NCI-H526 (cell line): ENCODE data around the gene ARHGAP18.

ENCODE experiments used
- DNase-seq, 2 experiments: peaks; one replicate each; lab custom pipeline; 2025; lab: John Stamatoyannopoulos, UW

Gene ARHGAP18

DNA sequence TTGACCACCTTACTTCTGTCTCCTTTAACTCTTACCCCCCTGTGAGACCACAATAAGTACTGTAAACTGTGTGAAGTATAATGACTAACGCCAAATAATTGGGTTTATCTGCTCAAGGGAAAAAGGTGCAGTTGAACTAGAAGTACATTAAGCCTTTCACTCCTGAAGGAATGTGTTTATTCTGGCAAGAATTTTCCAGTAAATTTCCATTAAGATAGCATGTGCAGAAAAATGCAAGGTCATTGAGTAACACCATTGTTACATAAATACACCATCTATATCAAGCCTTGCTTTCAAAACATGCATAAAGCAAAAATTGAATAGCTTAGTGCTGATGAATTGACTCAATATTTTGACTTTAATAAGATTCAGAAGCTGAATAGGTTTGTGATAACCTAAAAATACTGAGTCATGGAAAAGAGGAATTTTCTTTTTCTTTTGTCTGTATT, 65.4 kb downstream of the ARHGAP18 start:
- DNase-seq, result no peak

DNA sequence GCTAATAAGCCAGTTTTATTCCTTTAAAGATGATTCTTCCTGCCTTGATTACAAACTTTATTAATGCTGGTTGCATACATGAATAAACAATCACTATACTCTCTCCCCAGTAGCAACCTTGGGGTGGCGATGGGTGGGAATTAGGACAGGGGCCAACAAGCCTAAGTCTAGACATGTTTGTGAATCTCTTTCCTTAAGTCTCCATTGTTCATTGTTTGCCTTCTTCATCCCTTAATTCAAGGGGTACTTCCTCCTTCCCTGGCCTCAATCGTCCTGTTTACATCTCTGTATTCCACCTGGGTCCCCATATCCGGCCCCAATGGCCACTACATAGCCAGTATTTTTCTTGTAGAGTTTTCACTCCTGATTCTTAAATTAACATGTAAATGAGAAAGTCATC, 66.0 kb downstream of the ARHGAP18 start:
- no peak for DNase-seq

DNA sequence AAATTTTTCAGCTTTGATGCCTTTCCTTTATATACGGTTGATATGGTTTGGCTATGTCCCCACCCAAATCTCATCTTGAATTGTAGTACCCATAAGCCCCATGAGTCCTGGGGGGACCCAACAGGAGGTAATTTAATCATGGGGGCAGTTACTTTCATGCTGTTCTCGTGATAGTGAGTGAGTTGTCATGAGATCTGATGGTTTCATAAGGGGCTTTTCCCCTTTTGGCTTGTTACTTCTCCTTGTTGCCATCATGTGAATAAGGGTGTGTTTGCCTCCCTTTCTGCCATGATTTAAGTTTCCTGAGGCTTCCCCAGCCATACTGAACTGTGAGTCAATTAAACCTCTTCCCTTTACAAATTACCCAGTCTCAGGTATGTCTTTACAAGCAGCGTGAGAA, 66.8 kb downstream of the ARHGAP18 start:
- DNase-seq, result no peak

DNA sequence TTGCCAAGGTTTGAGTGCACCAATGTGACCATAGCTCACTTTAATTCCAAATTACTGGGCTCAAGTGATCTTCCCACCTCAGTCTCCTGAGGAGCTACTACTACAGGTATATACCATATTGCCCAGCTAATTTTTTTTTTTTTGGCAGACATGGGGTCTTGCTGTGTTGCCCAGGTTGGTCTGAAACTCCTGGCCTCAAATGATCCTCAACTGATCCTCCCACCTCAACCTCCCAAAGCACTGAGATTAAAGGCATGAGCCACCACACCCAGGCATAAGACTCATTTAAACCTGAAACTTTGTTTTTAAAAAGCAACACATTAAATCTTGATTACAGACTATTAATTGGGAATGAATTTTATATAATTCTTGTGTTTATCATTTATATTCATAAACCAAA, 67.7 kb downstream of the ARHGAP18 start:
- no peak for DNase-seq

DNA sequence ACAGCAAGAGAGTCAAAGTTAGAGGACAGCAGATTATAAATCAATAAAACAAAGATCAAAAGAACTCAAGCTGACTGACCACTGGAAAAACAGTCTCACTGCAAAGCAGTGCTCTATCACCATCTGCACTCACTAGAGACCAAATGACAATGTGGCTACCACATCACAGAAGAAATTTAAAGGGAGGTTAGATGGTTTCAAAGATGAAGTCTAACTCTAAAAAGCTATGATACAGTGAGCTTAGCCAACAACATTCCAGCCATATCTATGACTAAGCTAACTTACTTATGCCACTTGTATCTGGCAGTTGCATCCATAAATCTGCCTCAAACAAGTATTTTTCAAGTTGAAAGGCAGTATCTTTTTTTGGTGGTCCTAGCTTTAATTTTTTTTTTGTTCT, 68.6 kb downstream of the ARHGAP18 start:
- no peak for DNase-seq

DNA sequence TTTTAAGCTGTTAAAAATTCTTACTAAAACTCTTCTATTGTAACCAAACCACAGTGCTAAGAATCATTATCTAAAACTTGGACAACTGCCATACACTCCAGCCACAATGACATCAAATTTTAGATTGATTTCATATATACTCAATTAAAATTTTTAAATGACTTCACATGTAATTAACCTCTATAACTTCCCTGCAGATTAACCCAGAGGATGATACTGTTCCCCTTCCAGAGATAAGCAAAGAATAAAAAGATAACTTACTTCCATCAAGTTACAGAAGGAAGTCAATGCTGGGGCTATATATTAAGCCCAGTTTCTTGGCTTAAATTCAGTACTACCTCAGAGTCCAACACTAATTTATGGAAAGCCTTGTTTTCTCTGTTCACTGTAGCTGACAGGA, 71.3 kb downstream of the ARHGAP18 start:
- no peak for DNase-seq

DNA sequence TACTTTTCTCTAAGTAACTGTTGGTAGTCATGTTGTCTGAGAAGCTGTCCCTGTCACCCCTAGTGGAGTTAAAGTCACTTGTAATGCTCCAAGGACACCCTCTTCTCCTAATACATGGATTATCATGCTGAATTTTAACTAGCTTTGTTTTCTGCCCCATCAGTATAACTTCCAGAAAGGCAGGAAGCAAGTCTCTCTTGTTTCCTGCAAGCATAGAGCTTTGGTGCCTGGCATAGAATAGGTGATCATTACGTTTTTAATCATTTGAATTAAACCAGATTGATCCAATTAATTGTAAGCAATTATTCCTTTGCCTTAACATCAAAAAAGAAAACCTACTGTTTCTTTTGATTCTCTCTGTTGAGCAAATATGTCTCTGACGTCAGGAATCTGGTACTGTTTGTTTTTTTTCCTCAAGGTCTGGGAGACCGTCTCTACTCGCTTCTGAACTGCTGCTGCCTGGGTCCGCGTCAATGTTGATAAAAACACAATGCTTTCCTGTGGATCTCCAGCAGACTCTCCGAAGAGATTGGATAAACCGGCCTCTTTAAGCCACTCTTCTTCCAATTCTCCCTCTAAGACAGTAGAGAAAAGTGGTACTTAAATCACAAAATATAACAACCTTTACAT, 71.8 kb downstream of the ARHGAP18 start:
- DNase-seq, result no peak

DNA sequence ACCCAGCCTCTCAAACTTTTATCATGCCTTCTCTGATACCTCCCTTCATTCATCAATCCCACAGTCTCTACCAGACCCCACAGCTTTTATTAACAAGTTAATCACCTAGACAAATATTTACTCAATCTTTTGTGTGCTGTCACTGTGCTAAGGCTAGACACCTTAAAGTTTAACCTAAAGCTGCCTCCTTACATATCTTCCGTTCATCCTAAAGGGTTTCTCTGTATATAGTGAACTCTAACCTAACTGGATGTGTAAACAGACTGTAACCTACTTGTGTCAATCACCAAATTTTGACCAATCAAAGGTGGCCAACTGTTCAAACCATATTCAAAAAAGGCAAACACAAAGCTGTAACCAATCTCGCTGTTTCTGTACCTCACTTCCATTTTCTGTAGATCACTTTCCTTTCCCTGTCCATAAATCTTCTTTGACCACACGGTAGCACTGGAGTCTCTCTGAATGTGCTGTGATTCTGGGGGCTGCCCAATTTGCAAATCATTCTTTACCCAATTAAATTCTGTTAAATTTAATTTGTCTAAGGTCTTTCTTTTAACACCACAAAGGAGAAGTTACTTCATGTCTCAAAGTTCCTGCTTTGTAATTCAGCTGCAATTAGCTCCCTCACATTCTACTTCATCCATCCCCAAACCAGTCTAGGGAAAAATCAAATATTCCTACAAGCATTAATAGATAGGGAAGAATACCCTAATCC, 72.5 kb downstream of the ARHGAP18 start:
- DNase-seq, result no peak

DNA sequence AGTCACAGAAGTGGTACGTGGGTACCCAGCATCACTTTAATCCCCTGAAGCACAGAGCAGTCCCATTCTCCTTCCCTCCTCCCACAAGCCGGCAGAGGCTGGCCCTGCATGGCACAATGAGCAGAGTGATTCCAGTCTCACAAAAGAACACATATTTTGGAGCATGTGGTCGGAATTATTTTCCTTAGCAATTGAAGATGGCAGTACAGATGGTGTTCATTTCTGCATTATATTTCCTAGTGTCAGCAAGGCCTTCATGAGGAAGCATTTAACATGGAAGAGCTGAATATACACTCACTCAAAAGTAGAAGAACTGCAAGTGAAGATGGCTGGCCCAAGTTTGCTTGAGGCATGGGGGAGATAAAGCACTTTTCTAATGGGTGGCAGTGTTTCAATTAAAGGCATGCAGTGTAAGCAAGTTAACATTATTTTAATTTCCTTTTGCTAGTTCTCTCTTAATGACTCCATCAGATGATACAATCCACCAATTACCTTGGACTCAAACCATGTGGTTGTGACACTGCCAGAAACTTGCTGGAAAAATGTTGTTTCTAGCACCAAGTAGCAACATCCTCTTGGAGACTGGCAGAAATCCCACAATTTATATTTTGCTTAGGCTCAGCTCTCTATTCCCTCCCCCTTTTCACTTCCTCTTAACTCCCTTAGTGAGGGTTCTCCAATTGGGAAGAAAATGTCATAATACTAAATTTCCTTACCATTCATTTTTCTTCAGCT, 74.4 kb downstream of the ARHGAP18 start:
- no peak for DNase-seq

DNA sequence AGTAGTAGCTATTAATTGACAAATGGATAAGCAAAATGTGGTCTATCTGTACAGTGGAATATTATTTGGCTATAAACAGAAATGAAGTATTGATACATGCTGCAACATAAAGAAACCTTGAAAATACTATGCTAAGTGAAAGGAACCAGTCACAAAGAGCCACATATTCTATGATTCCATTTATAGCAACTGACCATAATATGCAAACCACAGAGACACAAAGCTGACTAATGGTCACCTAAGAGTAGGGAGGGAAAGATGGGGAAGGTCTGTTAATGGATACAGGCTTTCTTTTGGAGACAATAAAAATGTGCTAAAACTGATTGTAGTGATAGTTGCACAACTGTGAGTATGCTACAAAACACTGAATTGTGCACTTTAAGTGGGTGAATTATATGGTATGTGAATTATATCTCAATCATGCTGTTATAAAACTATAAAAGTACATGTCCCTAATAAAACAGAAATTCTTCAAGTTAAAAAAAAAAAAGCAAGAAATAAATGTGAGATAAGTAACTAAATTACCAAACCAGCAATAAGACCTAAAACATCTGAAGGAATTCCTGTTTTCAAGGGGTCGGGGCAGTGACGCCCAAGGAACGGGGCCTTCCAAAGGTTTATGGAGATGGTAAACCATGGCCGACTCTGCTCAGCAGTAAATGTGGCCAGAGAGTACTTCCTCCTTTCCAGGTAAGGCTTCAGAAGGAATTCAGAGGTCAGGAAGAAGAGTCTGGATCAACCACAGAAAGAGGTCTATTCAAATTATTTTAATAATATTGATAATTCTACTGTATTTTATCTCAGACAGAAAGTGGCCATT, 75.4 kb downstream of the ARHGAP18 start:
- DNase-seq, result no peak

DNA sequence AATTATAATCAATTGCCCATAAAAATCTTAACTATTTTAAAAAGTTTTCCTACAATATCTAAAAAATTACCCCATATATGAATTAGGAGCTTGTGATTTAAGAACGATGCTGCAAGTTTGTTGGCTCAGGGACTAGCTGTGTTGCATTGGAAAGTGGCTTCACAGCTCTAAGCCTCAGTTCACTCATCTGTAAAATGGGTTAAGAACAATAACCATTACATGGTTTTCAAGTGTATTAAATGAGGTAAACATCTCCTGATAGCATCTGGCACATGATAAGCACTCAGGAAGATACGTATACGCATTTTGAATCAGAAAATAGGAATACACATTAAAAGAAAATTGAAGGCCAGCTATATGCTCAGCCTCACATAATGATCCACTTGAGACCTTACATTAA, 76.4 kb downstream of the ARHGAP18 start:
- no peak for DNase-seq

DNA sequence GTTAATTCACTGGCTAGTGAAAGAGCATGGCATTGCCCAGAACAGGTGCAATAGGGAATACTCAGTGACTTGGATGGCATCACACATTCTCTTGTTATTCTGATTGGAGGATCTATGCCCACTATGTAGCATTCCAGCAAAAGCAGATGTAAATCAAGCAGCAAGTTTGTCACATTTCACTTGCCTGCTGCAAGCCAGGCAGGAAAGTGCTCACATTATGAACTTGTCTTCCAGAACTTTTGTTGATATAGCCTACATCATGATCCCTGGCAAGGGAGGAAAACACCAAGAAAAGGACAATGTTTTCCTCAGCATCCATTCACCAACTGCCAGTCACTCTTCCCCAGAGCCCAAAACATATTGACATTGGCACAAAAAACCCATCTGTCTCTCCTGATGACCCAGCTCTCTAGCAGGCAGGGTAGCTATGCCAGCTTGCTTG, 77.8 kb downstream of the ARHGAP18 start:
- no peak for DNase-seq

DNA sequence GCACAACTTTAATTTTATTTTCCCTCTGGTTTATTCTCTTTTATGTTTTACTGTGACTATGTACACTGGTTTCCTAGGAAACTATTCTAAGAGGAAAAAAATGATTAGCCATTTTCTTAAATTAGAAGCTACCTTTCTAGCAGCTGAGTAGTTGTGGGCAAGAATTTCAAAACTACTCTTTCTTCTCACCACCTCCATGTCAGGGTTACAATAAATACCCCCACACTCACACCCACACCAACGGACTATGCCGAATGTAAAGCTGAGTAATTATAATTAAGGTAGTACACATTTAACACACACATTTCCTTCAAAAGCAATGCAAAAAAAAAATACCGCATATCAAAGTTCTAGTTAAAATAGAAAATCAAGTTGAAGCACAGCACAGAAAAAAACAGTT, 78.9 kb downstream of the ARHGAP18 start:
- DNase-seq, result no peak

DNA sequence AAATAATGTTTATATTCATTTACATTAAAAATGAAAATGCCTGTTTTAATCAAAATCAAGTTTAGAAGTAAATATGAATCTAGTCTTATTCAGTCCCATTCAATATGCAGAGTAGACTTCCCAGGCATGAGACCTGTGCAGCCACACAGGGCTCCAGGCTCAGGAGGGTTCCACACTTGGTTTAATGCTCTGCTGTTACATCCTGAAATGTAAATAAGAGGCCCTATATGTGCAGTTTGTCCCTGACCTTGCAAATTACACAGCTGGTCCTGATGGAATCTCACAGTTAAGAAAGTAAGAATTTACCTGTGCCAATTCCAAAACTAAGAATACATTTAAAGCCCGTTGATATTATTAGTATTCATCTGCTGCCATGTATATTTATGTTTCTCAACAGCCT, 79.4 kb downstream of the ARHGAP18 start:
- DNase-seq, result peak; percentile 20 to 50

DNA sequence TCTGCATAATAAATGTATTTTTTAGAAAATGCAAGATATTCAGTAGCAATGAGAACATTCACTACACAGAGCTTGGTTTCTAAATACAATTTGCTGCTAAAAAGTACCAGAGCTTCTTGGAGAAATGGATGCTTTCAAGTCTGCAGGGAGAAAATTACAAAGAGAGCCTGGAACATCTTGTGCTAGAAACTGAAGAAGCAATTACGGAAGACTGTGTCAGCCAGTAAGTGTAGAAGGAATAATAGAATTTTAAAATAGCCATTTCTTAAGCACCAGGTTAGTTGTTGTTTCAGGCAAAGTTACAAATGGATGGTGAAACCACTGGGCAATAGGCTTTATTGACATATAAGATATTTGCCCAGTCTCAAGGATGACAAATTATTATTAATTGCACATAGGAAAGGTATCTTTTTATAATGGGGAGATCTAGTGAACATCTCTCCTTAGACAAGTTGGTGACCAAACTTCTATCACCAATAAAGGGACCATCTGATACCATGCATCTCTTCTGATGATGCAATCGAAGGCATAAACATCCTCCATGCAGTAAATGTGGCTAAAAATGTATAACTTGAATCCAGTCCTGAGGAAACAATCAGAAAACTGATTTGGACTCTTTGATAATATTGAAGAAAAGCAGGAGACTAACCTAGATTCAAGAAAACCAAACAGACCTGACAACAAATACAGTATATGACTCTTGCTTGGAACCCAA, 81.7 kb downstream of the ARHGAP18 start:
- no peak for DNase-seq

DNA sequence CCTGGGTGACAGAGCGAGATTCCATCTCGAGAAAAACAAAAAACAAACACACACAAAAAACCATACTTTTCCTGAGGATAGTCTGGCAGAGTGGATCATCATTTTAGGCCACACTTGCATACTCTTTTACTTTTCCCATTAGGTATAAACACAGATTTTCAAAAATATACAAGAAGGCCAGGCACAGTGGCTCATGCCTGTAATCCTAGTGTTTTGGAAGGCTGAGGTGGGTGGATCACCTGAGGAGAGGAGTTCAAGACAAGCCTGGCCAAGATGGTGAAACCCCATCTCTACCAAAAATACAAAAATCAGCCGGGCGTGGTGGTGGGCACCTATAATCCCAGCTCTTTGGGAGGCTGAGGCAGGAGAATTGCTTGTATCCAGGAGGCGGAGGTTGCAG, 85.5 kb downstream of the ARHGAP18 start:
- no peak for DNase-seq

DNA sequence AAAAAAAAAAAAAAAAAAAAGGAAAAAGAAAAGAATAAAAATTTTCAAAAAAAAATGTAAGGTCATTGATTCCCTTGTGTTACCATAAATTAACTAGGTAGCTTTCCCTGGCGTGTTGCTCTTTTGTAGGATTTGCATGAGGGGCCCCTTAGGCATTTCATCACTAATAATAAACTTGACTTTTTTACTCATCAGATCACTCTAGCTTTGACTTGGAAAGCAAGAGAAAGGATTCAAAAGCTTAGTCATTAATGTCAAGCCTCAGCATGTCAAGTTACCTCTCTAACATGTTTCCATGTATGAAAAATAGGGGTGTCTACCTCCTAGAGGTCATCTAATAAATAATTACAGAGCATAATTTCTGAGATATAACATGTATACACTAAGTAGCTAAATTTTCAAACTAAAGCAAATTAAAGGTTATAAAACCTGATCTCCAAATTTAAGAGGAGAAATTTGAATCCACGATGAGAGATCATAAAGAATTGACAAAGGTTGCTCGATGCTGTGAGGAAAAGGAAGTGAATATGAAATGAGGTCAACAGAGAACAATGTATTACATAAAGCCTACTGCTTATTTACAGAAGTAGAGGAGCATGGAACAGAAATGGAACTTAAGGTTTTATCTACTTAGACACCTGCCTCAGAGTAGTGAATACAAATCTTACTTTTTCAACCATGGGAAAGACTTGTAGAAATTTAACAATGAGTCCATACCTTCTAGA, 86.8 kb downstream of the ARHGAP18 start:
- no peak for DNase-seq

DNA sequence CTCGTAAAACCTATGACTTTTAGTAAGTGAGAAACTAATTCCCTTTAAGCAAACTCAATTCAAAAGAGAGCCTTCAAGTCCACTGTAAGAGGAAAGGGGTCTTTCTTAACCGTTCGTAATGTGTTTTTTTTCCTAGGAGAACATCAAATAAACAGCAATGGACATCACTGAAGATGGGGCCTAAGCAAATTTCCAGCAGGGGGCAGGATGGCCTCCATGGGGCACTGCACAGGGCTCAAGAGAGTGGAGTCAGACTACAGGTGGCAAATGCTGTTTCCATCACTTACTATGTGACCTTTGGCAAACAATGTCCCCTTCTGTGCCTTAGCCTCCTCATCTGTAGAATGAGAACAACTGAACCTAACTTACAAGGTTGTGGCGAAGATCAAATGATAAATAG, 88.7 kb downstream of the ARHGAP18 start:
- DNase-seq, result no peak

DNA sequence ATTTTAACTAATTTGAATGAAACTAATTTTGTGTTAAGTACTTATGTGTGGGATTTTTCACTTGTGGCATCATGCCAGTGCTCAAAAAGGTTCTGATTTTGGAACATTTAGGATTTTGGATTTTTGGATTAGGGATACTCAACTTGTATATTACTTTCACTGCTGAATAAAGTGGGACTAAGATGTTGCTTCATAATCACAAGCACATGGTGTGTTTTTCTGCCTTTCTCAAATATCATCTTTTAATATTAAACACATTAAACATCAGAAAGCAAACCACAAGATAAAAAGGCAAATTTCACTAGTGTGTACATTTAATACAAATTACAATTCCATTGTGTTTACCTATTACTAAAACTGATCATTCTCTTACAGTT, 89.8 kb downstream of the ARHGAP18 start:
- DNase-seq, result no peak

DNA sequence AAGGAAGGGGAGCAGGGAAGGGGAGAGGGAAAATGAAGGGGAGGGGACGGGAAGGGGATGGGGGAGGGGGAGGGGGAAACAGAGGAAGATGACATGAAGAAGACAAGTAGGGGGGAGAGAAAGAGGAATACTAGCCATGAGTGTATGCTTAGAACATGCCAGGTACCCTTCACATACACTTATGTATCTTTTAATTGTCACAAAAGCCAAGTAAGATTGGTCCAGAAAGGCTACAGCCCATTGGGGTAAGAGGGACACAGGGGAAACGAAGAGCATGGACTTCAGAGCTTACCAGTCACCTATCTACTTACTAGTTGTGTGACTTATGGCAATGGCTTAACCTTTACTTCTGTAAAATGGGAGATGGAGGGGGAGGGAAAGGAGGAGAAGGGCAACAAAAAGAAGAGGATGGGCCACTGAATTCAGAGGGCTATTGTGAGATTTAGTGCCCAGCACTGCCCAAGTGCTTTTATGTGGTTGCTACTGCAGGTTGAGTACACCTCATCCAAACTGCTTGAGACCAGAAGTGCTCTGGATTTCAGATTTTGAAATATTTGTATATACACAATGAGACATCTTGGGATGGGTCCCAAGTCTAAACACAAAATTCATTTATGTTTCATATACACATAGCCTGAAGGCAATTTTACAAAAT, 90.3 kb downstream of the ARHGAP18 start:
- DNase-seq, result no peak

DNA sequence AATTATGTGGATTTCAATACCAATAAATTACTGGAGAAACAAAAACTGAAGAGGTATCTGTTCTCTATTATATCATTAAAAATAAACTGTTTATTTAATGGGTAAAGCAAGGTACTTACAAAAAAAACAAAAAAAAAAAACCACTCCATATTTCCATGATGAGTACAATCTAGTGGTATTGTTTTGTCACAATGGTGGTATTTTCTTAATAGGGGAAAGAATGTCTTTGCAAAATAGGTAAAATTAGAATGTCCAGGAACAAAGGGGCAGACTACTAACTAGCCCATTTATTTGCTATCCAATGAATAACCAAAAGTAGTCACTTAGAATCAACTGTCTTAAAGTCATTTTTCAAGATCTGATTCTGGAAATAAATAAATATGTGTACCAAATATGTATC, 92.0 kb downstream of the ARHGAP18 start:
- no peak for DNase-seq
